Thyroid gland (tissue), 4 donors: ENCODE results near the gene RPS21.

Experiments
- CTCF ChIP-seq, 6 experiments: fragments of 200-600 bp in 3 of 6; fragments of 450-650 bp in 3 of 6; sonication (generic) in 3 of 6; IDR thresholded peaks; one replicate each; pipeline ENCODE4 v1.5.1; 2016 to 2019; ENCODE audit warnings: antibody characterized with exemption in 6 of 6, mild to moderate bottlenecking in 2 of 6, inconsistent platforms in 1 of 6, moderate library complexity in 1 of 6
- POLR2A ChIP-seq, 2 donors: fragments of 450-650 bp; IDR thresholded peaks; one replicate each; pipeline ENCODE4 v1.6.1; 2017; ENCODE audit warnings: antibody characterized with exemption in 2 of 2, mild to moderate bottlenecking in 2 of 2, moderate library complexity in 1 of 2

GRCh38 chr20:62347151-62347404, 39.8 kb upstream of the RPS21 start:
- TF ChIP-seq POLR2A (IDR thresholded peaks at IDR 0.05) (no peak), CTCF (IDR thresholded peaks at IDR 0.05) (no peak)
